Activated CD4-positive, alpha-beta T cell treated with anti-CD3 and anti-CD28 coated beads for 4 hours (primary cell): ENCODE data around the gene PI4KA.
"Not testable (repeated sequence)": the region's sequence is repeated elsewhere in the genome, so short reads cannot be mapped to it uniquely, and the experiment has no call there.

ENCODE experiments used
- DNase-seq, 2 donors: peaks; one replicate each; pipeline ENCODE4 v3.0.0-alpha.2; 2020

PI4KA gene

GRCh38 chr22:20746431-20747189 is 112.0 kb downstream of the PI4KA start:
- no peak for DNase-seq

DNA sequence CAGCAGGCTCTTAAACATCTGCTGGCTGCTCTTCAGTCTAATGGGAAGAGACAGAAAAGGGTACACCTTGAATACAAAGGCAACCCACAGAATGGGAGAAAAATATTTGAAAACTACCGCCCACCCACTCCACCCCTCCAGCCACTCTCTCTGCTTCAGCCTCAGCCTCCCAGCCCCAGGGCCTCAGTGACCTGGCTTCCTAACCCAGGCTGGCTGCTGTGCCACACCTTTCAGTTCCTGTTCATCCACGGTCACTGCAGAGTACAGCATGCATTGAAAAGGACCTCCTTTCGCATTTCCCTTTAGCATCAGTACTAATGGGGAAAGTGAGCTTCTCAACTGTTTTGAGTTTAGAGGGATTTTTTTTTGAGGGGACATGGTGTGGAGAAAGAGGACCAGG is 113.5 kb downstream of the PI4KA start:
- DNase-seq = no peak

- no peak for DNase-seq
These were observed 114.2 kb downstream of the PI4KA start for GRCh38 chr22:20744456-20744855.

DNA sequence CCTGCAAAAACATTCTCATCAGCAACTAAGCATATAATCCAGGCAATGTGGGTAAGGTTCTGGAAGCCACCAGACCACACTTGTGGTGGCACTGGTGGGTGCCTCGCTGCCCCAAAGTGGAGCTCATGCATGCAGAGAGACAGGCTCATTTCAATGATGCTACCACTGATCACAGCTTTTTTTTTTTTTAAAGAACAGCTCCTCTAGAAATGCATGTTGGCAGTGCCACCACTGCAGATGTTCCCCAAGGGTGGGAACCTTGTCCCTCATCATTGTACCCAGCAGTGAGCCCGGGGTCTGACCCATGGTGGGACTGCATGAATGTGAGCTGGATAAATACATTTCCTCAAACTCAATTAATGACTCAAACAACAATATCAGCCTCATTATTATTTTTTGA is 115.8 kb downstream of the PI4KA start:
- no peak for DNase-seq

- DNase-seq = peak; percentile 19 to 48
These were observed 116.7 kb downstream of the PI4KA start for GRCh38 chr22:20741634-20742581.

GRCh38 chr22:20741008-20741633 is 117.5 kb downstream of the PI4KA start:
- DNase-seq = no peak

GRCh38 chr22:20740222-20740951 is 118.2 kb downstream of the PI4KA start:
- DNase-seq = no peak

GRCh38 chr22:20738394-20739089 is 120.1 kb downstream of the PI4KA start:
- no peak for DNase-seq

- DNase-seq = not testable (repeated sequence)
These were observed 121.7 kb downstream of the PI4KA start for GRCh38 chr22:20736891-20737290.

GRCh38 chr22:20735356-20736162 is 123.1 kb downstream of the PI4KA start:
- DNase-seq = not testable (repeated sequence)

GRCh38 chr22:20732431-20732830 is 126.2 kb downstream of the PI4KA start:
- DNase-seq = not testable (repeated sequence)

GRCh38 chr22:20729194-20729593 is 129.4 kb downstream of the PI4KA start:
- no peak for DNase-seq

- no peak for DNase-seq
These were observed 130.0 kb downstream of the PI4KA start for GRCh38 chr22:20728523-20729190.

GRCh38 chr22:20727118-20728015 is 131.2 kb downstream of the PI4KA start:
- DNase-seq = no peak

DNA sequence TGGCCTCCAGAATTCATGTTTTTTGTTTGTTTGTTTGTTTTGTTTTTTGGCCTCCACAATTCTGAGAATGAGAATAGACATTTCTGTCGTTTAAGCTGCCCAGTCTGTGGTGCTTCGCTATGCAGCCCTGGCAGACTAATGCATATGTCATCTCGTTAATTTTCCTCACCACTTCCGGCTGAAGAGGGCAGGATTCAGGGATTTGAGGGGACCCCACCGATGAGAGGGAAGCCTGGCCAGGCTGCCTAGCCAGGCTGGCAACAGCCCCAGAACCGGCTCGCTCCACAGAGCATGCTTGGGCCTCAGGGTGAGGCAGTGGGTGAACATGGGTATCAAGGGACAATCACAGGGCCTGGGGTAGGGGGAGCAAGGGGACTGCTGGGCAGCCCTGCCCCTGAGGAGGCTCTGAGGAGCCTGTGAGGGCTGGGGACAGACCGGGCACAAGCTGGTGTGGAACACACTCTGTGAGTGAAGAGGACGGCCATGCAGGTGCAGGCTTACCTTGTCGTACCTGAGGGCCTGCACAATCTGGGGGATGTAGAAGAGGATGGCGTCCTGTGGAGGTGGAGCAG is 132.5 kb downstream of the PI4KA start:
- no peak for DNase-seq

- DNase-seq = no peak
These were observed 133.7 kb downstream of the PI4KA start for GRCh38 chr22:20724676-20725454.

- DNase-seq = no peak
These were observed 137.0 kb downstream of the PI4KA start for GRCh38 chr22:20721409-20722218.
